ENCODE measurements around the gene TMEM220.

TMEM220 gene

GRCh38 chr17:10757647-10758046, 27.8 kb upstream of the TMEM220 start:
- Histone ChIP-seq H3K4me3 (ENCODE audit: low read length) (no peak overlapping the region), H3K4me1 (ENCODE audit: low read length) (no peaks in the 10 kb centered on the region), H2AFZ (ENCODE audit: low read length) (no peak overlapping the region), H3K27me3 (replicated peaks; ENCODE audit: insufficient read depth, low read length) (peaks cover 6% of the 10 kb centered on the region; the same call in 1 of the 2 replicates), H3K9me3 (replicated peaks; ENCODE audit: insufficient read depth, low read length) (no peaks in the 10 kb centered on the region), H3K9ac (ENCODE audit: low read length) (no peak overlapping the region), H3K79me2 (ENCODE audit: low read length) (no peaks in the 10 kb centered on the region), H3K36me3 (replicated peaks; ENCODE audit: insufficient read depth, low read length) (no peaks in the 10 kb centered on the region), H3F3A (ENCODE audit: insufficient read depth, low read length) (no peaks in the 10 kb centered on the region), H4K20me1 (ENCODE audit: insufficient read depth, low read length) (no peaks in the 10 kb centered on the region), H3K4me2 (ENCODE audit: low read depth, low read length) (no peak overlapping the region), H3K9me2 (replicated peaks; ENCODE audit: insufficient read depth, low read length) (no peaks in the 10 kb centered on the region), H3K27ac (ENCODE audit: low read length) (no peak overlapping the region)
- no peak for TF ChIP-seq EZH2 (optimal IDR thresholded peaks at IDR 0.05; ENCODE audit: low read depth, low read length)
- no peak for TF ChIP-seq EZH2phosphoT487 (IDR thresholded peaks at IDR 0.05; ENCODE audit: low read length)
- TF ChIP-seq, protein P1, sequence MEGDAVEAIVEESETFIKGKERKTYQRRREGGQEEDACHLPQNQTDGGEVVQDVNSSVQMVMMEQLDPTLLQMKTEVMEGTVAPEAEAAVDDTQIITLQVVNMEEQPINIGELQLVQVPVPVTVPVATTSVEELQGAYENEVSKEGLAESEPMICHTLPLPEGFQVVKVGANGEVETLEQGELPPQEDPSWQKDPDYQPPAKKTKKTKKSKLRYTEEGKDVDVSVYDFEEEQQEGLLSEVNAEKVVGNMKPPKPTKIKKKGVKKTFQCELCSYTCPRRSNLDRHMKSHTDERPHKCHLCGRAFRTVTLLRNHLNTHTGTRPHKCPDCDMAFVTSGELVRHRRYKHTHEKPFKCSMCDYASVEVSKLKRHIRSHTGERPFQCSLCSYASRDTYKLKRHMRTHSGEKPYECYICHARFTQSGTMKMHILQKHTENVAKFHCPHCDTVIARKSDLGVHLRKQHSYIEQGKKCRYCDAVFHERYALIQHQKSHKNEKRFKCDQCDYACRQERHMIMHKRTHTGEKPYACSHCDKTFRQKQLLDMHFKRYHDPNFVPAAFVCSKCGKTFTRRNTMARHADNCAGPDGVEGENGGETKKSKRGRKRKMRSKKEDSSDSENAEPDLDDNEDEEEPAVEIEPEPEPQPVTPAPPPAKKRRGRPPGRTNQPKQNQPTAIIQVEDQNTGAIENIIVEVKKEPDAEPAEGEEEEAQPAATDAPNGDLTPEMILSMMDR (IDR thresholded peaks at IDR 0.05; ENCODE audit: low read length) = no peak
- DNase-seq = no peak

DNA sequence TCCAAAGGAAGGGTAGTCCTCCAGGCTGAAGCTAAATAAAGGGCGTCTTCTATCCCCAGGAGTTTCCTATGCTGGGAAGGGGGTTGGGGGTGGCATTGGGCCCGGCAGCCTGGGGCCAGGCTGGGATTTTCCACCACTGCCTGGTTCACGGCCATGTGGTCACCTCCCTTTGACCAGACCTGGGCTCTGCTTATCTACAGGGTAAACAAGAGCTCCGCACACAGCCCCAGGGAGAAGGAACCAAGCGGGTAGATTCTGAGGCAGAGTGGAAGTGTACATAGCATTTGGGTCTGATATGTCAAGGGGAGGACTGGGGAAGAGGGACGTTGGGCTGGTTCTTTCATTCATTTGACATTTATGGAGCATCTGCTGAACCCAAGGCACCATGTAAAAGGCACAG, 27.2 kb upstream of the TMEM220 start:
- Histone ChIP-seq H3K9ac (ENCODE audit: low read length) (no peak overlapping the region), H3K9me3 (replicated peaks; ENCODE audit: insufficient read depth, low read length) (no peaks in the 10 kb centered on the region), H3K4me3 (ENCODE audit: low read length) (no peak overlapping the region), H3K4me1 (ENCODE audit: low read length) (no peaks in the 10 kb centered on the region), H3K4me2 (ENCODE audit: low read depth, low read length) (no peak overlapping the region), H3K36me3 (replicated peaks; ENCODE audit: insufficient read depth, low read length) (no peaks in the 10 kb centered on the region), H2AFZ (ENCODE audit: low read length) (no peak overlapping the region), H3F3A (ENCODE audit: insufficient read depth, low read length) (no peaks in the 10 kb centered on the region), H3K79me2 (ENCODE audit: low read length) (no peaks in the 10 kb centered on the region), H3K27ac (ENCODE audit: low read length) (no peak overlapping the region), H3K27me3 (replicated peaks; ENCODE audit: insufficient read depth, low read length) (peaks cover 6% of the 10 kb centered on the region; the same call in 1 of the 2 replicates), H3K9me2 (replicated peaks; ENCODE audit: insufficient read depth, low read length) (no peaks in the 10 kb centered on the region), H4K20me1 (ENCODE audit: insufficient read depth, low read length) (no peaks in the 10 kb centered on the region)
- DNase-seq = no peak
- TF ChIP-seq, protein P1 (IDR thresholded peaks at IDR 0.05; ENCODE audit: low read length) = no peak
- TF ChIP-seq EZH2phosphoT487 (IDR thresholded peaks at IDR 0.05; ENCODE audit: low read length) = no peak
- no peak for TF ChIP-seq EZH2 (optimal IDR thresholded peaks at IDR 0.05; ENCODE audit: low read depth, low read length)

GRCh38 chr17:10756619-10757018, 26.8 kb upstream of the TMEM220 start:
- Histone ChIP-seq H3K27ac (ENCODE audit: low read length) (no peak overlapping the region), H4K20me1 (ENCODE audit: insufficient read depth, low read length) (no peaks in the 10 kb centered on the region), H3K9ac (ENCODE audit: low read length) (no peak overlapping the region), H2AFZ (ENCODE audit: low read length) (no peak overlapping the region), H3K4me1 (ENCODE audit: low read length) (no peaks in the 10 kb centered on the region), H3K4me2 (ENCODE audit: low read depth, low read length) (no peak overlapping the region), H3K79me2 (ENCODE audit: low read length) (no peaks in the 10 kb centered on the region), H3K9me2 (replicated peaks; ENCODE audit: insufficient read depth, low read length) (no peaks in the 10 kb centered on the region), H3K4me3 (ENCODE audit: low read length) (no peak overlapping the region), H3K36me3 (replicated peaks; ENCODE audit: insufficient read depth, low read length) (no peaks in the 10 kb centered on the region), H3K9me3 (replicated peaks; ENCODE audit: insufficient read depth, low read length) (no peaks in the 10 kb centered on the region), H3K27me3 (replicated peaks; ENCODE audit: insufficient read depth, low read length) (peaks cover 6% of the 10 kb centered on the region; the same call in 1 of the 2 replicates), H3F3A (ENCODE audit: insufficient read depth, low read length) (no peaks in the 10 kb centered on the region)
- no peak for TF ChIP-seq EZH2phosphoT487 (IDR thresholded peaks at IDR 0.05; ENCODE audit: low read length)
- no peak for TF ChIP-seq EZH2 (optimal IDR thresholded peaks at IDR 0.05; ENCODE audit: low read depth, low read length)
- TF ChIP-seq, protein P1 (IDR thresholded peaks at IDR 0.05; ENCODE audit: low read length) = no peak
- no peak for DNase-seq

Data from MM.1S (cell line).